K562 (cell line): ENCODE measurements around the gene ERLEC1.

Experiments
- EHMT2 ChIP-seq: fragments of 450-650 bp; IDR thresholded peaks from 2 replicates; pipeline ENCODE4 v1.6.1; 2018; ENCODE audit warnings: antibody characterized with exemption
- ETV6 ChIP-seq, 3 experiments: fragments of 150-350 bp in 1 of 3; sonication (generic) in 1 of 3; formaldehyde crosslinking in 1 of 3; IDR thresholded peaks; 2 replicates each; pipeline versions ENCODE4 v1.6.1 to v1.8.0; 2014 to 2022; ENCODE audit warnings: borderline replicate concordance in 2 of 3, low read depth in 2 of 3, antibody characterized with exemption in 1 of 3, low read length in 1 of 3, mild to moderate bottlenecking in 1 of 3, missing genetic modification reagents in 1 of 3
- FOXK2 ChIP-seq, 2 experiments: fragments of 450-650 bp; IDR thresholded peaks in 1 of 2; conservative IDR thresholded peaks in 1 of 2; 2 replicates each; pipeline ENCODE4 v1.6.1; 2016; ENCODE audit warnings: low read depth in 2 of 2, mild to moderate bottlenecking in 1 of 2
- FOXM1 ChIP-seq, 2 experiments: fragments of 450-650 bp in 1 of 2; sonication (generic) in 1 of 2; formaldehyde crosslinking in 1 of 2; IDR thresholded peaks; 2 replicates each; pipeline versions ENCODE4 v1.6.1 to v1.9.0; 2017 to 2022; ENCODE audit warnings: low read depth in 2 of 2, mild to moderate bottlenecking in 2 of 2, missing genetic modification reagents in 1 of 2, moderate library complexity in 1 of 2
- HBP1 ChIP-seq: fragments of 450-650 bp; formaldehyde crosslinking; IDR thresholded peaks from 2 replicates; pipeline ENCODE4 v1.4.0; 2022; ENCODE audit warnings: missing genetic modification characterization
- HMG20A ChIP-seq: fragments of 450-650 bp; formaldehyde crosslinking; conservative IDR thresholded peaks from 2 replicates; pipeline ENCODE4 v1.4.0; 2020; ENCODE audit warnings: mild to moderate bottlenecking, mixed read lengths
- MAFK ChIP-seq: IDR thresholded peaks from 2 replicates; pipeline ENCODE4 v1.6.1; 2011; ENCODE audit warnings: low read length, improper control_type of control experiment
- PHB2 ChIP-seq: fragments of 450-650 bp; IDR thresholded peaks from 2 replicates; pipeline ENCODE4 v1.6.1; 2017; ENCODE audit warnings: low read depth
- POLR2A ChIP-seq: fragments of 450-650 bp; conservative IDR thresholded peaks from 2 replicates; pipeline ENCODE4 v1.6.1; 2016
- STAG1 ChIP-seq: sonication (generic); formaldehyde crosslinking; IDR thresholded peaks from 2 replicates; pipeline ENCODE4 v1.5.0; 2020; ENCODE audit warnings: missing genetic modification reagents, borderline replicate concordance
- YY1 ChIP-seq, 3 experiments: IDR thresholded peaks; 2 replicates each; pipeline ENCODE4 v1.6.1; 2011; ENCODE audit warnings: low read length in 2 of 3, mild to moderate bottlenecking in 2 of 3, moderate library complexity in 2 of 3, borderline replicate concordance in 1 of 3, control low read depth in 1 of 3, low read depth in 1 of 3; ENCODE audit not compliant: insufficient read depth in 3 of 3, insufficient replicate concordance in 2 of 3, control insufficient read depth in 1 of 3, insufficient read length in 1 of 3; ENCODE audit errors: extremely low read depth in 1 of 3
- ZC3H11A ChIP-seq: IDR thresholded peaks from 2 replicates; pipeline ENCODE4 v1.6.1; 2012; ENCODE audit warnings: low read depth, low read length, improper control_type of control experiment
- ZFP30 ChIP-seq: fragments of 250-450 bp; sonication (Bioruptor Pico); IDR thresholded peaks from 2 replicates; pipeline ENCODE4 v1.8.0; 2022; ENCODE audit warnings: moderate library complexity, mild to moderate bottlenecking, inconsistent platforms, borderline replicate concordance
- ZHX1 ChIP-seq: fragments of 150-350 bp; conservative IDR thresholded peaks from 2 replicates; pipeline ENCODE4 v1.6.1; 2014; ENCODE audit warnings: low read length

GRCh38 chr2:53859206-53860181 lies 72.7 kb downstream of the ERLEC1 start, which contains the start of gene GPR75:
- TF ChIP-seq ZC3H11A, result no peak
- no peak for TF ChIP-seq ZFP30 (CRISPR knock-in tag)
- no peak for TF ChIP-seq YY1 (IDR thresholded peaks at IDR 0.05; ENCODE audit: borderline replicate concordance in 1 of 3, control insufficient read depth in 1 of 3, extremely low read depth in 1 of 3, insufficient read depth in 3 of 3, insufficient read length in 1 of 3, insufficient replicate concordance in 2 of 3, low read depth in 1 of 3, low read length in 2 of 3)
- TF ChIP-seq HMG20A (CRISPR knock-in tag), result no peak
- TF ChIP-seq ZHX1, result no peak
- TF ChIP-seq STAG1 (CRISPR knock-in tag), result no peak
- TF ChIP-seq POLR2A, result no peak
- TF ChIP-seq EHMT2, result no peak
- TF ChIP-seq ETV6 (IDR thresholded peaks at IDR 0.05; ENCODE audit: borderline replicate concordance in 1 of 2, low read depth in 2 of 2, low read length in 1 of 2), result no peak
- TF ChIP-seq ETV6 (CRISPR knock-in tag; IDR thresholded peaks at IDR 0.05; ENCODE audit: borderline replicate concordance), result no peak
- TF ChIP-seq FOXK2 (conservative IDR thresholded peaks at IDR 0.05 in 1 of 2, IDR thresholded peaks at IDR 0.05 in 1 of 2; ENCODE audit: low read depth in 2 of 2), result no peak
- no peak for TF ChIP-seq MAFK
- no peak for TF ChIP-seq FOXM1 (IDR thresholded peaks at IDR 0.05; ENCODE audit: low read depth)
- no peak for TF ChIP-seq FOXM1 (CRISPR knock-in tag; IDR thresholded peaks at IDR 0.05; ENCODE audit: low read depth)
- TF ChIP-seq HBP1, result no peak
- TF ChIP-seq PHB2, result no peak
